GM06990 (cell line): ENCODE data around the gene HOXB3.

ENCODE experiments used
- DNase-seq: peaks from one replicate; pipeline ENCODE4 v3.0.0-alpha.2; 2011; ENCODE audit not compliant: insufficient read length; ENCODE audit errors: extremely low read depth
- H3K27me3 ChIP-seq: replicated peaks from 2 replicates; pipeline ENCODE4 v1.6.0; 2011; ENCODE audit warnings: low read length; ENCODE audit not compliant: control insufficient read depth, insufficient read depth
- H3K36me3 ChIP-seq: 2 replicates; pipeline ENCODE4 v1.5.1; 2011; ENCODE audit warnings: low read length; ENCODE audit not compliant: control insufficient read depth, insufficient read depth
- H3K4me3 ChIP-seq: replicated peaks from 2 replicates; pipeline ENCODE4 v1.5.1; 2011; ENCODE audit warnings: low read depth, mild to moderate bottlenecking, control low read depth, low read length
- CTCF ChIP-seq: IDR thresholded peaks from 2 replicates; pipeline ENCODE4 v1.5.1; 2011; ENCODE audit warnings: low read length, control low read depth, mild to moderate bottlenecking, inconsistent platforms; ENCODE audit not compliant: insufficient read depth, poor library complexity, severe bottlenecking

HOXB3 gene

GRCh38 chr17:48605409-48605919 lies 15.4 kb upstream of the HOXB3 start:
- no peak for TF ChIP-seq CTCF
- no peak for DNase-seq
- H3K36me3 ChIP-seq = no peaks in the 10 kb centered on the region
- no peaks in the 10 kb centered on the region; the same call in 1 of the 2 replicates for H3K27me3 ChIP-seq
- H3K4me3 ChIP-seq = no peak overlapping the region; the same call in 1 of the 2 replicates

- H3K4me3 ChIP-seq = peak within 1 kb of the TSS; percentile 63
- H3K36me3 ChIP-seq = no peaks in the 10 kb centered on the region
- DNase-seq = no peak
- TF ChIP-seq CTCF = no peak
- H3K27me3 ChIP-seq = no peaks in the 10 kb centered on the region; the same call in 1 of the 2 replicates
Observed at GRCh38 chr17:48604770-48605329, 14.8 kb upstream of the HOXB3 start, which contains the start of gene HOXB6. HOXB6 (minus strand) TSS chr17:48604986; CDS start chr17:48598150, 6,836 bp downstream.

- Histone ChIP-seq H3K36me3 (no peaks in the 10 kb centered on the region), H3K4me3 (peak overlapping the region; percentile 63), H3K27me3 (no peaks in the 10 kb centered on the region; the same call in 1 of the 2 replicates)
- TF ChIP-seq CTCF = no peak
- no peak for DNase-seq
Observed at GRCh38 chr17:48603959-48604769, 14.1 kb upstream of the HOXB3 start.

GRCh38 chr17:48601539-48602425 lies 11.7 kb upstream of the HOXB3 start:
- H3K36me3 ChIP-seq = no peaks in the 10 kb centered on the region
- DNase-seq = no peak
- H3K4me3 ChIP-seq = no peak overlapping the region
- no peak for TF ChIP-seq CTCF
- peaks cover 4% of the 10 kb centered on the region; the same call in 1 of the 2 replicates for H3K27me3 ChIP-seq

DNA sequence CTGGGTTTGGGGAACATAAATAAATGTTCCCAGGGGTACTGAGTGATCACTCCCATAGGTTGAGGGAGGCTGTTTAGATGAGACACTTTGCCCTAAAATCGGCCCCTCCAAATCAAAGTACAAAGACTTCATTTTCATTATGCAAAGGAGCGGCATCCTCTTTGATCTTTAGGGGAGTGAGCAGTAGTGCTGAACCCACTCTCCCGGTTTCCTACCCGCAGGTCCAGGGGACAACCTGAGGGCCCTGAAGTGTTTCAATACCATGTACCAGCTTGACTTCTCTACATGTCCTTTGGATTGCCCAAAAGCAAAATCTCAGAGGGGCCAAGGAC lies 11.1 kb upstream of the HOXB3 start:
- H3K27me3 ChIP-seq = peaks cover 4% of the 10 kb centered on the region; the same call in 1 of the 2 replicates
- TF ChIP-seq CTCF = no peak
- no peaks in the 10 kb centered on the region for H3K36me3 ChIP-seq
- H3K4me3 ChIP-seq = no peak overlapping the region
- no peak for DNase-seq
